Measurements from ENCODE around the gene GLB1L3.
"Not testable (repeated sequence)": the region's sequence is repeated elsewhere in the genome, so short reads cannot be mapped to it uniquely, and the experiment has no call there.

Gene GLB1L3

DNA sequence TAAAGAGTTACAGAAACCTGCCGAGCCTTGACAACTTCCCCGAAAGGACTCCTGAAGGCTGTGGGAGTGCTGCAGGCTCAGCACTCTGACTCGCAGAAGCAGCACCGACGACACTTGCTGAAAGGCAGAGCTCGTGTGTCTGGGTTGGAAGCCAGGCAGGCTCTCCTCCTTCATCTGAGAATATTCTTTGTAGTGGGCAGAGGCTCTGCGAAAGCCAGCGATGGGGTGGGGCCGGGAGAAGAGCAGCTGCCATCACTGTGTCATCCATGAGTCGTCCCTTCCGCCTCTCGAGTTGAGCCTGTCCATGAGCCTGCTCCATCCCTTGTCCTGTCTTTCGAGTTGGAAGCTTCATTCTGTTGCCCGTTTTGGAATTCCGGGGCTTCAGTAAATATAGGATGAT is 67.5 kb downstream of the GLB1L3 start:
- no peak for DNase-seq (ENCODE audit: low read depth)

DNA sequence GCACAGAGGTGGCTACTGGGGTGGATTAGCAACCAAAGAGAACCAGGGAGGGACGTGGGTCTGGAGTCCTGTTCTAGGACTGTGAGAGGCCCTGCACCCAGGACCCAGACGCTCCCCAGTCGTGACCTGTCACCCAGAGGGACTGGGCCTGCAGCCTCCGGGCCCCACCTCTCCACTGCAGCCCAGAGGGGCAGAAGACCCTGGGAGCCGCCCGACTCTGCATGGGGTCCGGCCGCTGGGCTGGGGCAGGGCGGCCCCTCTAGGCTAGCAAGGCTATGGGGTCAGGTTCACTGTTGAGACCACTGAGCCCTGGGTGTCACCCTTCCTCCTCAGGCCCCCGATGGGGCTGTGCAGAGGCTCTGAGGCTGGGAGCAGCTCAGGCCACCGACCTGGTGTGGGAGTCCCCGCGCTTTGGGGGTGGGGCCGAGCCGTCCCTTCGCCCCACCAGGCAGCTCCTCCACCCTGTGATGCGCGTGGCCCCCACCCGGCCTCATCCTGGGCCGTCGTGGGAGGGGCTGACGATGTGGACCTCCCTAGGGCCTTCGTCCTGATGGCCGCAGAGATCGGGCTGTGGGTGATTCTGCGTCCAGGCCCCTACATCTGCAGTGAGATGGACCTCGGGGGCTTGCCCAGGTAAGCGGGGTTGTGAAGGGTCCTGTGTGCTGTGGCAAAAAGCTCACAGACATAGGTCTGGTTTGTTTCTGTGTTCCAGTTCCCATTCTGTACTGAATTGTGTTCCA is 68.5 kb downstream of the GLB1L3 start:
- not testable (repeated sequence) for DNase-seq (ENCODE audit: low read depth)

DNA sequence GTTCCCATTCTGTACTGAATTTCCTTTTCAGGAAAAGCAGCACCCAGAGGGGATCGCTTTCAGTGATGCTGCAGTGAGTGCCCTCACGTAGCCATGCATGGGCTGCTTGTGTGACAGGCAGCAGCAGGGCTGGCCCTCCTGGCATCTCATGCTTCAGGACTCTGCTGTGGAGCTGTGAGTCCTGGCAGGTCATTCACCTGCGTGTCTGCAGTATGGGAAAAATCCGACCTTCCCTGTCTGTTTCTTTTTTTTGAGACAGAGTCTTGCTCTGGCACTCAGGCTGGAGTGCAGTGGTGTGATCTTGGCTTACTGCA is 69.0 kb downstream of the GLB1L3 start:
- DNase-seq (ENCODE audit: low read depth) = no peak

DNA sequence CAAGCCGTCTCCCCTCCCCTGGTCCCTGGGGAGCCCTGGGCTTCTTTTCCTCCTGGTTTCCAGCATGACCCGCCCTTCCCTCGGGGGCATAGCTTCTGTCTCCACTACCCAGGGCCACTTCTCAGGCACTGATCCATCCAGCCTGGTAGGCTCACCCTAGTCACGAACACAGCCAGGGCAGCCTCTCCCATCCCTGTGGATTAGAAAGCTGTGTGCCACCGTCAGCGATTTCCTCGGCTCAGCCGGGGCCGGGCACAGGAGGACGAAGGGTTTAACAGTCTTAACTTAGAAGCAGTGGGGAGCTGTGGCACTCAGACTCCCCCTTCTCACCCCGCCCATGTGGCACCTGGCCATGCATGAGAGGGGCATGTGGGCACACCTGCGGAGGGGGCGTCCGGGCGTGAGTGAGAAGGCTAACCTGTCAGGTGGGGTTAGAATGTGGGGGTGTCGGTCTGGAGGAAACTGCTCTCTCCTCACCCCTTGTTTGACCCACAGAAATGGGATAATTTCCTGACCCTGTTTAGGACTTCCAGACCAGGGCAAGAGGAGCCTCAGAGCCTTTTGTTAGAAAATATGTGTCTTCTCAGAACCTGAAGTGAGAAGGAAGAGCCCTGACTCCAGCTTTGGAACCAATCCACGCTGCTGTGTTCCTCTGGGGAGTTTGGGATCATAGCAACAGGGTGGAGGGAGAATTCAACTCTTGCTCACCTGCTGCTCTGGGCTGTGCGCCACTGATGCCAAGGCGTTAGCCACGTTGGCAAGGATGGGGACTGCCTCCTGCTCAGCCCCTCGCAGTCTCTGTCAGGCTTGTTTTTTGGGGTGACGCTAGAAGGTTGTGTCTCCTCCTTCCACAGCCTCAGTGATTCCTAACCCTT is 70.2 kb downstream of the GLB1L3 start:
- no peak for DNase-seq (ENCODE audit: low read depth)

DNA sequence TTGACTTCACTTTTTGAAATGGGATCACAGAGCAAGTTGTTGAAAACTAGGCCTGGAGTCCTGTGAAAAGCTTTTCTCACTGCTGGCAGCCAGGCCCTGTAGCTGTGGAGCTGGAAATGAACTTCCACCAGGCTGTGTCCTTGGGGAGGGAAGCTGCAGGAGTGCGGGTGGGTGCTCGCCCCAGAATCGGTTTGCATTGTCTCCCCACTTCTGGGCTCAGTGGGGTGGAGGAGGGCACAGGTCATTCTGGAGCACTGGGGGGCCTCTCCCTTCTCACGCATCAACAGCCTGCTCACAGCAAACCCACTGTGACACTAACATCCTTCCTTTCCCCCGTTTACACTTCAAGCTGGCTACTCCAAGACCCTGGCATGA is 70.8 kb downstream of the GLB1L3 start:
- no peak for DNase-seq (ENCODE audit: low read depth)

DNA sequence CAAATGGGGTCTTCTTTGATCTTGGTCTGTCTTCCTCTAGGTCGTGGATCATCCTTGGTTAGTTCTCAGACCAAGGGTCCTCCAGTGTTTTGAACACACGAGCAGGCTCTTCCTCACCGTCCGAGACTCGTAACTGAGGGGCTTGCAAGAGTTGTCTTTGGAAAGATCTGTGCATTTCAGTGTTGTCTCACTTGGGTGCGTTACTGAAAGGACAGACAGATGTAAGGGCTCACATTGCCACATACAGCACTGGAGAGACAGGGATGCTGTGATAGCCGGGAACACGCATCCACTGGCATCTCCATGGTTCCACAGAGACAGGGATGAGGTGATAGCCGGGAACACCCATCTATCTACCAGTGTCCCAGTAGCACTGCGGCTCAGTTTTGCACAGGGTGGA is 71.3 kb downstream of the GLB1L3 start:
- no peak for DNase-seq (ENCODE audit: low read depth)

DNA sequence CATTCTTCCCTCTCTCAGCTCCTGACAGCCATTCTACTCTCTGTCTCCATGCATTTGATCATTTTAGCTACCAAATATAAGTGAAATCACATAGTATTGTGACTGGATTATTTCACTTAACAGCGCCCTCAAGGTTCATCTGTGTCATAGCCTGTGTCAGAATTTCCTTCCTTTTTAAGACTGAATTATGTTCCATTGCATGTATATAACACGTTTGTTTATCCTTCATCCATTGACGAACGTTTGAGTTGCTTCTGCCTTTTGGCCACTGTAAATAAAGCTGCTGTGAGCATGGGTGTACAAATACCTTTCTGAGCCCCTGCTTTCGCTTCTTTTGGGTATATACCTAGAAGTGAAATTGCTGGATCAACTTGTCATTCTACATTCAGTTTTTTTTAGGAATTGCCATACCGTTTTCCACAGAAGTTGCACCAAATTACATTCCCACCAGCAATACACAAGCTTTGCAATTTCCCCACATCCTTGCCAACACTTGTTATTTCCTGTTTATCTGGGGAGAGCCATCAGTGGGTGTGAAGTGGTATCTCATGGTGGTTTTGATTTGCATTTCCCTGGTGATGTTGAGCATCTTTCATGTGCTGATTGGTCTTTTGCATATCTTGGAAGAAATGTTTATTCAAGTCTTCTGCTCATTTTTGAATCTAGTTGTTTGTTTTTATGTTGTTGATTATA is 73.1 kb downstream of the GLB1L3 start:
- no peak for DNase-seq (ENCODE audit: low read depth)

DNA sequence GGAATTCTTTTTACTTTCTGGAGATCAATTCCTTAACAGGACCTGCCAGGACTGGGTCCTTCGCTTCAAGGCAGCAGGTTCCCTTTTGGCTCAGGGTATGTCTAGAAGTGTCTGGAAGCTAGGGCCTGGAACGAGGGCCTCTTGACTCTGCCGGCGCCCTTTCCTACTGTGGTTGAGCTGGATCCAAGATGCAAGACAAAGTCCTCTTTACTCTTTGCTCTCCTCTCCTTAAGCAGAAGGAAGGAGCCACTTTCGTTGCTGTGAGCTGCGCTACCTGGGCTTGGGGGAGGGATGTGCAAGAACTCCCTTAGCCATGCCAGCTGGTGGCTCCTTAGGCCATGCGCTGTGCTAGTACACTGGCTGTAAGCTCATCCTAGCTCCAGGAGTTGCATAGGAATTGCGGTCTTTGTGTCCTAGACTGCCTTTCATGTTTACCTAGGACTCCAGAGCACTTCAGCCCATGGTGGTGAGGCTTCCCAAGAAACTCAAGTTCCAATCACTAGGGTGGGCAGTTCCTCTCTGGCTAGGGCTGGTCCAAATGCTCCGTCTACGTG is 73.7 kb downstream of the GLB1L3 start:
- no peak for DNase-seq (ENCODE audit: low read depth)

DNA sequence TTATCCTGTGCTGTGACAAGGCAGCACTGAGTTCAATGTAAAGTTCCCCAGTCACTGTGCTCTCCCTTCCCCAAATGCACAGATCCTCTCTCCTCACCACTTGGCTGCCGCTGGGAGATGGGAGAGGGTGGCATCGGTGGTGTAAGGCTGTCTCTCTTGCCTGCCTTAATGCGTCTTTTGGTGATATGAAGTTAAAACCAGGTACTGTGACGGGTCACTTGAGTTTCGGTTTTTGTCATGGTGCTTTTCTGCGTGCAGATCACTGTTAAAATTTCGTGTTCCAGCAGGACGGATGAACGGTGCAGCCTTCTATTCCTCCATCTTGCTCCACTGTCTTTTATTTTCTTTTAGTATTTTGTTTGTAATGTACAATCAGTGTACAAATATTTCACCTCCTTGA is 74.2 kb downstream of the GLB1L3 start:
- no peak for DNase-seq (ENCODE audit: low read depth)

DNA sequence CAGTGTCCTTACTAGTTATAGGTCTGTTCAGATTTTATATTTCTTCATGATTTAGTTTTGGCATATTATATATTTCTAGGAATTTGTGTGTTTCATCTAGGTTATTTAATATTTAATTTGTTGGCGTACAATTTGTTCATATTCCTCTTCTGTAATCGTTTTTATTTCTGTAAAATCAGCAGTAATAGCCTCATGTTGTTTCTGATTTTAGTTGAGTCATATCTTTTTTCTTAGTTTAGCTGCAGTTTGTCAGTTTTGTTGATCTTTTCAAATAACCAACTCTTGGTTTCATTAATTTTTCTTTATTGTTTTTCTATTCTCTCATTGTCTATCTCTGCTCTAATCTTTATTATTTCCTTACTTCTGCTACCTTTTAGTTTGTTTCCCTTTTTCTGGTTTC is 75.9 kb downstream of the GLB1L3 start:
- DNase-seq (ENCODE audit: low read depth) = no peak

DNA sequence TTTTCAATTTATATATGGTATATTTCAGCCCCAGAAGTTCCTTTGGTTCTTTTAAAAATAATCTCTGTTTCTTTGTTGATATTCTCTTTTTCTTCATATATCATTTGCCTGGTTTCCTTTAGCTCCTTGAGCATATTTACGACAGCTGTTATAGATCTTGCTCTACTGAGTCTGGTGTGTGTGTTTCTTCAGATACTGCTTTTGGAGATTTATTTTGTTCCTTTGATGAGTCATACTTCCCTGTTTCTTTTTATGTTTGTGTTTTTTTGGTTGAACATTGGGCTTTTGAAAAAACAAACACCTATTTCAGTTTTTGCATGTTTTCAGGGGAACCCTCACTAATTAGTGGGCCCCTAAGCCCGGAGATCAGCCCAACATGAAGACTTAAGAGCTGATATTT is 79.0 kb downstream of the GLB1L3 start:
- no peak for DNase-seq (ENCODE audit: low read depth)

DNA sequence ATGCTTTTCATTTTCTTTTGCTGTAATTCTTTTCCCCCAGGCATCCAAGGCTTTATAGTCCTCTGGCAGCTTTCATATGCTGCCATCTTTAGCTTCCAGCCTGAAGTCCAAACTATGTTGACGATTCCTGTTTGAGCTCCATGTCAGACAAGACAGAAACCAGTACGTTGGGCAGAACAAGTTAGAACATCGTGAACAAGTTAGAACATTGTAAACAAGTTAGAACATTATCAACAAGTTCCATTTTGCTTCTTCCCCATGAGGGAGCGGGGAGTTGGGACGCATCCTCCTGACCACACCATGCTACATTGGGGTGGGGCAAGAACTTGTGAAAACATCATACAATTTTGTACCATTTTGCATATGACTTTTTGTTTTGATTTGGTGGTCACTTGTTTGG is 79.5 kb downstream of the GLB1L3 start:
- DNase-seq (ENCODE audit: low read depth) = no peak

DNA sequence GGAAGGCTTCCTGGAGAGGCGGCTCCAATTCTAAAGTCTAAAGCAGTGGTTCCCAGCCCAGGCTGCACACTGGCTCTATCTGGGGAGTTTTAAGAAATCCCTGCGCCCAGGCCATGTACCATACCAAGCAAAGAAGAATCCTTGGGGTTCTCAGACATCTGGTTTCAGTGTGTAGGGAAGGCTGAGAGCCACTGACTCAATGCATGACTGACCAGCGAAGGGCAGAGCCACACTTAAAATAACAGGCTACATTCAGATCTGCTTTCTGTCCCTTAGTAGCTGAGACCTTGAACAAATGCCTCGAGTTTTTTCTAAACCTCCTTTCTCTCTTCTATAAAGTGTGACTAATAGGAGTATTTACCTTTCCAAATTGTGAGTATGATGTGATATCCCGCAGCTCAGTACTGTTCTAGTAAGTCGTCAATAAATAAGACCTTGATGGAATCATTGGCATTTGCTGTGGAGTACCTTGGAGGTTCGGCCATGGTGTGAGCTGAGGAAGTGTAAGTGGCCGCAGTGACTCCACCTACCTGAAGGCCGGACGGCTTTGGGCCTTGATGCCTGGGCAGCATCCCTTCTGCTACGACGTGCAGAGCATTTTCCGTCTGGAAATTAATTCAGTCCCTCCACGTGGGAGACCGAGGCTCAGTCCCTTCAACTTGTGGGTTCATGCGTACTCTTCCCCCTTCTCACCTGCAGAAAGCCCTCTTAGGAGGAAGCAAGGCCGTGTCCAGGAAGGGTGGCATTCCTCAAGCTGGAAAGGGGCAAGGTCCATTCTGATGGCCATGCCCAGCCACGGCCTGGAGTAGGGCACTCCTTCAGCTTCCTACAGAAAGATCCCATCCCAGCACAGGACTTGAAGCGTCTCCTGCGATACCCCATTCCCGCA is 80.7 kb downstream of the GLB1L3 start:
- DNase-seq (ENCODE audit: low read depth) = no peak

DNA sequence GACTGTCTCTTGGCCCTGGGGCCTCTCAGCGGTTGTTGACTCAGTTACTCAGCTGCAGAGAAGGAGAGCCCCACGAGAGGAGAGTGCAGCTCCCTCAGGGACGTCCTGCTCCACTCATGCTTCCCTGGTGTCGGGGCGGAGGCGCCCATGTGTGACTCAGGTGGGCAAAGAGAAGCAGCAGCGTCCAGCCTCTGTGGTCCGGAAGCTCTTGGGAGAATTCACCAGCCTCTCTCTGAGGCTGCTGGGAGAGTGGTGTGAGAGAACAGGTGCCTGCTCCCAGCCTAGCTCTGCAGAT is 81.3 kb downstream of the GLB1L3 start:
- no peak for DNase-seq (ENCODE audit: low read depth)

DNA sequence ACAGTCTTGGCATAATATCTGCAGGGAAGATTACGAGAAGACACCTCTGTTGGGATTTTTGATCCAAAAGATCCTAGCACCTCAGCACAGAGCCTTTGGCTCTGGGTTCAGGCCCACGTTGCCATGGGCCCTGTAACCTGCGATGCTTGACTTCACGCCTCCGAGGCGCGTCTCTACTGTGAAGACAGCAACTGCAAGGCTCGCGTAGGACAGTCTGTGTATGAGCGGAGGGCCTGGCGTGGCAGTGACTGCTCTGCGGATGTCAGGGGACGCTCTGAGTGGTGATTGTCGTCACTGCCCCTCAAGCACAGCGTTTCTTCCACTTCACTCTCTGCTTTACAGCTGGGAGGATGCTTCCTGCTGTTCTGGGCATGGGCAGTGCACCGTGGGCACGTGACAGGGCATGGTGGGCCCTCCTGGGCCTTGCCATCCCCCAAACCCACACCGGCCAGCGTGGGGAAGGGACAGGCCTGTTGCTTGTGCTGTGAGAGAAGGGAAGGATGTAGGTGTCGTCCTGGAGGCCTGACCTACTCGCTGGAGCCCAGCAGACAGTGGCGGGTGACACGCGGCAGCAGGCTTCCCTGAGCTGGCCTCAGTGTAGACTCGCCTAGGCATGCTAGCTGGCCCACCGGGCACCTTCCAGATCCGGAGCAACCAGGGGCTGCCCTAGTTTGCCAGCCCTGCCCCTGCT is 82.1 kb downstream of the GLB1L3 start:
- DNase-seq (ENCODE audit: low read depth) = no peak

DNA sequence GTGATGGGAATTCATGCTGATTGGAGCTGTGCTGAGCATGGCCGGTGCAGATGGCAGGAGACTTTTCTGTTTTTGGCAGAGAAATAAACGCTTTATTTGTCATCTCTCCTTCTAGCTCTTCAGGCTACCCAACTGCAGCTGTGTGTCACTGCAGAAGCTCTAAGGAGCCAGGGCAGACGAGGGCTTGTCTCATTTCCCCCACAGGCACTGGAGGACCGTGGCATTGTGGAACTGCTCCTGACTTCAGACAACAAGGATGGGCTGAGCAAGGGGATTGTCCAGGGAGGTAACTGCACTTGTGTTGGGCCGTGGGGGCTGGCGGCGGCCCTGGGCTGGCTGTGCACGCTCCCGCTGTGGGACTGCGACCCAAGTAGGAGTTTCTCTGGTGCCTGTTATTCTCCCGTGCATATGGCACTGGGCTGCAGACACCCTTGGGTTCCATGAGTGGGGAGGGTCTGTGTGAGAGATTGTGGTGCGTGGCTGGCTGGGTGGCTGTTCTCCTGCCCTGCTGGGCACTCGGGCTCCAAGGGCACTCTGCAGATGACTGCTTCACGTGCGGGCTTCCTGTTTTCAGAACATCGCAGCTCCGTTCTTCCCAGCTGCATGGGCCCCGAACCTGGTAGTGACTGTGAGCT is 82.8 kb downstream of the GLB1L3 start:
- no peak for DNase-seq (ENCODE audit: low read depth)

DNA sequence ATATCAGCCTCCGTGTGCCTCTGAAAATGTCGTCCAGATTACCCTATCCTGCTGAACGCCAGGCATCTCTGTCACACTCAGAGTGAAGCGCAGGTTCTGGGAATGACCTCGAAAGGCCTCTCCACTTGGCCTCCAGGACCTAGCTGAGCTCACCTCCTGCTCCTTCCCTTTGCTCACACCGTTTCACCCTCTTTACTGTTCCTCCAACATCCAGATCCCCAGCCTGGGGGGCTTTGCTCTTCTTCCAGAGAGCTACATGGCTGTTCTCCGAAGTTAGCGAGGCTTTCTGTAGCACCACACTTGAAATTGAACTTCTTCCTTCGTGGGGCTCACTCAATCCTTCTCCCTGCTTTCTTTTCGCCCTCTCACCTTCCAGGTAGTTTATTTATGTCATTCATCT is 83.5 kb downstream of the GLB1L3 start:
- no peak for DNase-seq (ENCODE audit: low read depth)

DNA sequence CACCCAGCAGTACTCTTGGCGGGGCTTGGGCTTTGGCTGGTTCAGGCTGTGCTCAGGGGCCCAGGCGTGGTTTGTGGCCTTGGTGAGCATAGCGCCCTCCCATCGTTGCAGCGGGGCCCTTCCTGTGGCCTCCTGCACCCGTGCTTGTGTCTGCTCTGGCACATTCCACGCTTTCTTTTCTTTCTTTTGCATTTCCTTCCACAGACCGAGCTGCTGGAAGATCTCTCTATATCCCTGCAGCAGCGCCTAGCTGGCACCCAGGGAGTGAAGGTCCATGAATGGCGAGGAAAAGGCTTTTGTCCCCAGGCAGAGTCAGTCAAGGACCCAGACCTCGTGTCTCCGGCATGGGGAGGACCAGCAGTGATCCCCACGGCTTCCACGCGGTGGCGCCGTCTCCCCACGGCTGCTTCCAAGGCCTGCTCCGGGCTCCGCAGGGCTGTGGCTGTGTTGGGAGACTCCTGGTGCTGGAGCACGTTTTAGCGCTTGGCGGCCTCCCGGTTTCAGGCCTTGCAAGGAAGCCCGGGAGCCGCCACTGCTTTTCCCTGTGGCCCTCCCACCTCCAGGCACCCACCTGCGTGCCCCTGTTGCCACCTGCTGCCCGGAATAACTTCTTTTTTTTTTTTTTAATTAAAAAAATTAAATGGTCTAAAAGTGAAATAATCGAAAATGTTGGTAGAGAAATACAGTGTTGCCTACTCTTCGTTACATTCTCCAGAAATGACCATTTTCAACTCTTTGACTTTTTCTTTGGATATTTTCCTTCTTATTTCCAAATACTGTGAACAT is 84.1 kb downstream of the GLB1L3 start:
- peak; percentile 77 for DNase-seq (ENCODE audit: low read depth)

DNA sequence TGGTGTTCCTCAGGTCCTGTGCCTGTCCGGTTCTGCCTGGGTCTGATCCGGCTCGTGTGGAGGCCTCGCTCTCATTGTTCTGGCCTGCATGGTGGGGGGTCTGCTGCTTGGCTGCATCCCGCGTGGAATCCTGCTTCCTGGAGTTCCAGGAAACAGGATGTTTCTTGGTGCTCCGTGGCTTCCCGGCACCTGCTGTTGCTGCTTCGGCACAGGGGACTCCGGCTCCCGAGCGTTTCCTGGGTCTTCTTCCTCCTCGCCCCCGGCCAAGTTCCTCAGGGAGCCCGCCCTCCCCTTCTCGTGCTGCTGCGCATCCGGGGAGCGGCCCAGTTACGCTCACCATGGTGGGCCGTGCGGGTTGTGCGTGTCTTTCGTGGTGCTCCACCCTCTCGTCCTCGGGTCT is 85.5 kb downstream of the GLB1L3 start:
- no peak for DNase-seq (ENCODE audit: low read depth)

Data from activated T-cell treated with anti-CD3 and anti-CD28 coated beads for 48 hours (primary cell).